ENCODE measurements around the gene NCF4.

The NCF4 gene

DNA sequence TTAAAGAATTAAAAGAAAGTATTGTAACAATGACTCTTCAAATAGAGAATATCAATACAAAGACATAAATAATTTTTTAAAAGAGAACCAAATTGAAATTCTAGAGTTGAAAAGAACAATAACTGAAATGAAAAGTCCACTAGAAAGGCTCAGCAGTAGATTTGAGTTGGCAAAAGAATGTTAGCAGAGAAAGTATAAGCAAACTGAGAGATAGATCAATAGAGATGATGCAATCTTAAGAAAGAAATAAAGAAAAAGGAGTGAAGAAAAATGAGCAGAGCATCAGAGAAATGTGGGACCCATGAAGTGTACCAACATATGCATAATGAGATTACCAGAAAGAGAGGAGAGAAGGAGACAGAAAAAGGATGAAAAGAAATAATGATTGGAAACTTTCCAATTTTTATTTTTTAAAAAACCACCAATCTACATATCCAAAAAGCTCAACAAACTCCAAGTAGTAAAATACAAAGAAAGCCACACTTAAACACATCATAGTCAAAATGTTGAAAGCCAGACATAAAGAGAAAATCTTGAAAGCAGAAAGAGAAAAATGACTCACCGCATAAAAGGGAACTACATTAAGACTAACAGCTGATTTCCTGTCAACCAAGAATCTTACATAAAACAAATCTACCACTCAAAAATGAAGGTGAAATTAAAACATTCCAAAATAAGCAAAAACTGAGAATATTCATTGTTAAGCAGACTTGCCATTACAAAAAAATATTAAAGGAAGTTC, 20.9 kb downstream of the NCF4 start:
- DNase-seq (ENCODE audit: low read depth) = no peak
- TF ChIP-seq, protein P1, sequence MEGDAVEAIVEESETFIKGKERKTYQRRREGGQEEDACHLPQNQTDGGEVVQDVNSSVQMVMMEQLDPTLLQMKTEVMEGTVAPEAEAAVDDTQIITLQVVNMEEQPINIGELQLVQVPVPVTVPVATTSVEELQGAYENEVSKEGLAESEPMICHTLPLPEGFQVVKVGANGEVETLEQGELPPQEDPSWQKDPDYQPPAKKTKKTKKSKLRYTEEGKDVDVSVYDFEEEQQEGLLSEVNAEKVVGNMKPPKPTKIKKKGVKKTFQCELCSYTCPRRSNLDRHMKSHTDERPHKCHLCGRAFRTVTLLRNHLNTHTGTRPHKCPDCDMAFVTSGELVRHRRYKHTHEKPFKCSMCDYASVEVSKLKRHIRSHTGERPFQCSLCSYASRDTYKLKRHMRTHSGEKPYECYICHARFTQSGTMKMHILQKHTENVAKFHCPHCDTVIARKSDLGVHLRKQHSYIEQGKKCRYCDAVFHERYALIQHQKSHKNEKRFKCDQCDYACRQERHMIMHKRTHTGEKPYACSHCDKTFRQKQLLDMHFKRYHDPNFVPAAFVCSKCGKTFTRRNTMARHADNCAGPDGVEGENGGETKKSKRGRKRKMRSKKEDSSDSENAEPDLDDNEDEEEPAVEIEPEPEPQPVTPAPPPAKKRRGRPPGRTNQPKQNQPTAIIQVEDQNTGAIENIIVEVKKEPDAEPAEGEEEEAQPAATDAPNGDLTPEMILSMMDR (conservative IDR thresholded peaks at IDR 0.05; ENCODE audit: low read depth, low read length) = no peak
- no peak overlapping the region for H3K4me3 ChIP-seq (ENCODE audit: low read length)

GRCh38 chr22:36884349-36885158, 23.7 kb downstream of the NCF4 start:
- no peak overlapping the region for H3K4me3 ChIP-seq (ENCODE audit: low read length)
- TF ChIP-seq, protein P1 (conservative IDR thresholded peaks at IDR 0.05; ENCODE audit: low read depth, low read length) = no peak
- DNase-seq (ENCODE audit: low read depth) = no peak

GRCh38 chr22:36885474-36885873, 24.7 kb downstream of the NCF4 start:
- TF ChIP-seq, protein P1 (conservative IDR thresholded peaks at IDR 0.05; ENCODE audit: low read depth, low read length) = no peak
- H3K4me3 ChIP-seq (ENCODE audit: low read length) = no peak overlapping the region
- DNase-seq (ENCODE audit: low read depth) = no peak

- no peak for DNase-seq (ENCODE audit: low read depth)
- no peak overlapping the region for H3K4me3 ChIP-seq (ENCODE audit: low read length)
- TF ChIP-seq, protein P1 (conservative IDR thresholded peaks at IDR 0.05; ENCODE audit: low read depth, low read length) = no peak
These were observed 25.2 kb downstream of the NCF4 start for GRCh38 chr22:36886016-36886415.

- TF ChIP-seq, protein P1 (conservative IDR thresholded peaks at IDR 0.05; ENCODE audit: low read depth, low read length) = no peak
- DNase-seq (ENCODE audit: low read depth) = no peak
- no peak overlapping the region for H3K4me3 ChIP-seq (ENCODE audit: low read length)
These were observed 26.4 kb downstream of the NCF4 start for GRCh38 chr22:36887162-36887561.

- TF ChIP-seq, protein P1 (conservative IDR thresholded peaks at IDR 0.05; ENCODE audit: low read depth, low read length) = no peak
These were observed 30.8 kb downstream of the NCF4 start for GRCh38 chr22:36891646-36892045.

More at GRCh38 chr22:36891646-36892045, 30.8 kb downstream of the NCF4 start:
- DNase-seq (ENCODE audit: low read depth) = no peak
- no peak overlapping the region for H3K4me3 ChIP-seq (ENCODE audit: low read length)
